HG03432 (cell line): ENCODE measurements around the gene WDR48.

Experiments
- ATAC-seq: cut with Tn5 transposase; IDR thresholded peaks from one replicate; pipeline ENCODE4 v1.9.1; 2021; ENCODE audit warnings: mild to moderate bottlenecking, moderate library complexity; ENCODE audit not compliant: unreplicated experiment

Gene WDR48

GRCh38 chr3:39137435-39137936 lies 85.7 kb downstream of the WDR48 start:
- no peak for ATAC-seq

GRCh38 chr3:39137991-39138803 lies 86.4 kb downstream of the WDR48 start:
- no peak for ATAC-seq

- no peak for ATAC-seq
Observed at GRCh38 chr3:39138804-39139415, 87.1 kb downstream of the WDR48 start.

DNA sequence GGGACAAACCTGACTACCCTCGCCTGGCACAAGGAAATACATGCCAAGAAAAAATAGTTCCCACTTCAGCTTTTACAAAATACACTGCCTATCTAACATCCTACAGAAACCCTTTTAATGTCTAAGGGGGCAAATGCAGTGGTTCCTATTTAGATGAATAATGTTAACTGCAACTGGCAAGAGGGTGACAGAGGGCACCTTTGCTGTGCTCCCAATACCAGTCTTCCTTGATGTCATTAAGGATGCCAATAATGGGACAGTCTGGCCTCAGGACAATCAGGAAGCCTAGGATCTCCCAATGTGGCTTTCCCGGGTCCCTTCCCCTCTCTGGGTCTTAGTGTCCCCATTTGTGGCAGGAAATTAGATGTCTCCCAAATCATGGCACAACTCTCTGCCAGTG lies 87.6 kb downstream of the WDR48 start:
- ATAC-seq: no peak

DNA sequence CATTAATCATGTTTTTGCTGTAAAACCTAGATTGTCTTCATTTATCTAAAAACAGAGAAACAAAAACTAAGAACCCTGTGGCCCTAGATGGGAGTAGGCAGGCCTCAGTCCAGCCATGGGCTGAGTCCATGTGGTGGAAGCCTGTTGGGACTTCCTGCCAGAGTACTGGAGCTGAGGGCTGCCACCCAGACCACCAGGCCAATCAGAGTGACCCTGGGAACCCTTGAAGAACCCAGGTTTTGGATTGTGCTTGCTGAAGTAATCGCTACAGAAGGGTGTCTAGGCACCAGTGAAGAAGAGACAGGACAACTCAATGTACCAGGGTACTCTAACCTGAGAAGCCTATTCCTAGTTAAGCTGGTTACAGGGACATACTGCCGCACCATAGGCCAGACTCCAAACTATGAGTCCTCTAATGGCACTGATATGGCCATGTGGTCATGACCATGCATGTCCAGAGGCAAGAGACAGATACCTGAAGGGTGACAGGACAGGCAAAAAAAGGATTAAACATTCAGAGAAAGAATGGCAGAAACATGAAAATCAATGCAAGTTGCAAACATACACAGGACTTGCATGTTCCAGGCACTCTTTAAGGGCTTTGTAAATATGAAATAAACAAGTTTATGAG lies 88.6 kb downstream of the WDR48 start:
- ATAC-seq: no peak

- no peak for ATAC-seq
Observed at GRCh38 chr3:39141171-39141995, 89.6 kb downstream of the WDR48 start.

GRCh38 chr3:39142067-39142466 lies 90.3 kb downstream of the WDR48 start:
- ATAC-seq: no peak

- no peak for ATAC-seq
Observed at GRCh38 chr3:39143051-39143885, 91.5 kb downstream of the WDR48 start.

DNA sequence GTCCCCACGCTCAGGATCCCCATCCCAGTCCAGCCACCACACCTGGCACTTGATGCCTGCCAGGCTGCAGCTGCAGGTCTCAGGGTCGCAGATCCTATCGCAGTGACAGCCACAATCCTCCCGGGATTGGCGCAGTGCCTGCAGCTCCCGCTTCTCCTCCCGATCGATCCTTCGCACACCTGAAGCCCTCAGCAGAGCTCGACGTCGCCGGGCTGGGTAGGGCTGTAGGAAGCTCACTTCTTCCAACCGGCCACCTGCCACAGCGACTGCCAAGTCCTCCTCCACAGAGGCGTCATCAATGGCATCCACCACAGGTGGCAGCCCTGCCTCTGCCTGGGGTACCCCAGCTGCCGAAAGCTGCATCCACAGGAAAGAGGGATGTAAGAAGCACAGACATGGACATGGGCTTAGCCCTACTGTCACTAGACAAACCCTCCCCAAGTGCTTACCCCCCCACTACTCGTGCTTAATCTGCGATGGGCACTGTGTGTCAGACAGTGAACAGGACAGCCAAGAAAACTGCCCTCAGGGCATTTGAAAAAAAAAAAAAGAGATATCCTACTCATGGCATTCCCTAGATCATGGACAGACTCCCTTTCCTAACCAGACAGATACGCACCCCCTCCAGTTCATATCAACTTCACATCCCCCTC lies 92.4 kb downstream of the WDR48 start:
- ATAC-seq: no peak

DNA sequence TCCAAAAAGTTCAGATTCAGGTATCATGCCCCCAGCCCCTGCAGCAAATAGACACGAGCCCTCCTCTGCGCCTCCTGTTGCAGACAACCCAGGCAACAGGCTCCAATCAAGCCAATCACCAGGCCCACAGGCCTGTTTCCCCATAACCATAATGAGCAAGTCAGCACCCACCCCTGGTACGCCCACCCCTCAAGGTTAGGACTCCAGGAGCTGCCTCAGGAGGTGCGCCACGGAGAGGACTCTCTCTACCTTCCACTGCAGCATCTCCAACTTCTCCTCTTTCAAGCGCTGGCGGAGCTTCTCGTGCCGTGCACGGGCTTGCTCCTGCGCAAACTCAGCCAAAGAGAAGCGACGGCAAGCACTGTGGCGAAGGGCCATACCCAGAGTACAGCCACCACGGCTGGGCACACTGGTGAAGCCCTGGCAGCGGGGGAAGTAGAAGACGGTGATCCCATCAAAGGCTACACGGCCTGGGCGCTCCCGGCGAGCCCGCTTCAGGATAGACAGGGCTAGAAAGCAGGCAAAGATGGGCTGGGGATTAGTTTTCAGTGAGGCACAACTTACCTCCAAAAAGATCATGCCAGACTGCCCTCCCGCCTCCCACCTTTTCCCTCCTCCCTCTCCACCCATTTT lies 93.0 kb downstream of the WDR48 start:
- ATAC-seq: no peak

GRCh38 chr3:39146083-39146501 lies 94.3 kb downstream of the WDR48 start:
- ATAC-seq: no peak
